ENCODE results near the gene PUSL1. TPM values are rescaled to one million over a fixed set of nuclear protein-coding genes. Genes with fewer than 3 reads are reported as not detected.
A peak's percentile ranks its signal among the peaks of the same experiment; 100 is the strongest.

Gene PUSL1
- total RNA-seq, 1 experiment from 2014 or later = 15.5 TPM

DNA sequence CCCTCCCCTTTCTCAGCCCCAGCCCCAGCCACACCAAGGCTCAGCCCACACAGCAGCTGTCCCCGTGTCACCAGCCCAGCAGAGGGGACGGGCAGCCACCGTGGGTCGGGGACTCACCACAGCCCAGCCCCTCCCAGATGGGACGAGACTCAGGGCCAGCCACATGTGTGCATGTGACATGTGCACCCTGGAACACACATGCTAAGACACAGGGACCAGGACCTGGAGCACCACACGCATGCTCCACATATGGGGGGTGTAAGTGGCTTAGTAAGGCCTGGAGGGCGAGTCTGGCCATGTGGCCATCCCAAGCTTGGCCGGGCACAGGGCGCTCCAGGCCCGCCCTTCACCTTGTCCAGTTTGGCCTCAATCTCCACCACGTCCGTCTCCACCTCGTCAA is 4.7 kb upstream of the PUSL1 start:
- DNase-seq (ENCODE audit: low read depth, low spot score) = no peak
- in situ Hi-C loops (cut with HindIII; ENCODE audit: low pct_unique_long_range_greater_than_20kb, low sequenced_read_pairs) = no loop called here

DNA sequence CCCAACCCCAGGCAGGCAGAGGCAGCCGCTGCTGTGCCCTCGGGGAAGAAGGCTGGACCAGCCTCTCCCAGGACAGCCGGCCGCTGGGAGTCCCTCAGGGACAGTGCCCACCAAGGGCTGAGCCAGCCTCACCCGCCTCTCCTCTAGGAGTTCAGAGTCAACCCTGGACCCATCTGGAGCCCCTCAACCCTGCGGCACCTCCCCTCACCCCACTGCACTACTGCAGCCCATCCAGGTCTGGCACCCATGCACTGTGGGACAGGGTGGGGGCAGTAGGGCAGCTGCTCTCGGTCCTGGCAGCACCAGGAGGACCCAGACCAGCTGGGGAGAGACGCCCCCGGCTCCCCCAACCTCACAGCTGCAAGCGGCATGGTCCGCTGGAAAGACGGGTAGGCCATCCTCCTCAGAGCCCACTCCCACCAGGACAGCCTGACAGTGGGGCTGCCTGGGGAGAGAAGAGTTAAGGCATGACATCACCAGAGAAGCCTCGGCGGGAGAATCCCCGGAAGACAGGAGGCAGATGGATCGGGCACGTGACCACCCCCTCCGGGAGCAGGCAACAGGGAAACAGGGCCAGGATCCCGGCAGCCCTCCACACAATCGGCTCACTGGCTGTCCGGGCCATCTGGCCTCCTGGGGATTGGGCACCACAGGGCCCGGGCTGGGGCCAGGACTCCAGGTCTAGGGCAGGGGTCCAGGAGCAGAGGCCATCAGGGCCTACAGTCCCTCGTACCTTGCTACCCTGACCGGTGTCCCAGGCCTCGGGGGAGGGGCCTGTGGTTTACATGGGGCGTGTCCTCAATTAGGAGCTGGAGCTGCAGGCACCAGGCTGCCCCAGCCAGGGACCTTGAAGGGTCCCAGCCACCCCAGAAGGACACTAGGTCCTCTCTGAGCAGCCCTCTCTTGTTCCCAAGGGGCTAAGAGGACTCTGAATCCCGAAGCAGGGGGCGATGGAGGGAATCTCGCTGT is 3.8 kb upstream of the PUSL1 start:
- peak; percentile 74 for DNase-seq (ENCODE audit: low read depth, low spot score)
- in situ Hi-C loops (cut with HindIII; ENCODE audit: low pct_unique_long_range_greater_than_20kb, low sequenced_read_pairs) = no loop called here

DNA sequence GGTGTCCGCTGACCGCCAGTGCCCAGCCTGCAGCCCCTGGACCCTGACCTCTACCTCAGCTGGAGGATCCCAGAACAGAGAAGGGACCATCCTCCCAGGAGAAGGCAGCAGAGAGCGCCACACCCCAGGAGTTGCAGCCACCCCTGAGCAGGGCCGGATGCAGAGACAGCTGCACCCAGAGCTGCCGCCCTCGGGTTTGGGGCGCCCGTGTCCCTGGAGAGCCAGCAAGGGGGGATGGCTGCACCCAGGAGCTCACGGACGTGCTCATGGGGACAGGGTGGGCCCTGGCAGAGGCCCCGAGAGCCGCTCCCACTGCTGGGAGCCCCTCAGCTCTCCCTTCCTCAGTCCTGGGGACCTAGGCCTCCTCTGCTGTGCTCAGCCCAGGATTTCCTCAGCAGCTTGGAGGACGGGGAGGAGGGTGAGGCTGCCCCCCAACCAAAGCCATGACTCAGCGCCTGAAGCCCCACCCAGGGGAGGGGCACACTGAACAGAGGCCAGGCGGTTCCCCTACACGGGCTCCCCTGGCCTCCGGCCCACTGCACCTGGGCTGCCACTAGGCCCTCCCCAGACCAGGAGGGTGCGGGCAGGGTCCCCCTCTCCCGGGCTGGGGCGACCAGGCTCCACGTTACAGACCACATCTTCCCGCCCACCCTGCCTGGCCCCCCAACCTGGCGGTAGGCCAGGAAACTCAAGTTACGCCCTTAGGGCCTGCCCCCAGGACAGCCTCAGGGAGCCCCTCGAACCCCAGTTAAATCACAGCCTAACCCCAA is 2.9 kb upstream of the PUSL1 start:
- in situ Hi-C loops (cut with HindIII; ENCODE audit: low pct_unique_long_range_greater_than_20kb, low sequenced_read_pairs) = no loop called here
- DNase-seq (ENCODE audit: low read depth, low spot score) = no peak

DNA sequence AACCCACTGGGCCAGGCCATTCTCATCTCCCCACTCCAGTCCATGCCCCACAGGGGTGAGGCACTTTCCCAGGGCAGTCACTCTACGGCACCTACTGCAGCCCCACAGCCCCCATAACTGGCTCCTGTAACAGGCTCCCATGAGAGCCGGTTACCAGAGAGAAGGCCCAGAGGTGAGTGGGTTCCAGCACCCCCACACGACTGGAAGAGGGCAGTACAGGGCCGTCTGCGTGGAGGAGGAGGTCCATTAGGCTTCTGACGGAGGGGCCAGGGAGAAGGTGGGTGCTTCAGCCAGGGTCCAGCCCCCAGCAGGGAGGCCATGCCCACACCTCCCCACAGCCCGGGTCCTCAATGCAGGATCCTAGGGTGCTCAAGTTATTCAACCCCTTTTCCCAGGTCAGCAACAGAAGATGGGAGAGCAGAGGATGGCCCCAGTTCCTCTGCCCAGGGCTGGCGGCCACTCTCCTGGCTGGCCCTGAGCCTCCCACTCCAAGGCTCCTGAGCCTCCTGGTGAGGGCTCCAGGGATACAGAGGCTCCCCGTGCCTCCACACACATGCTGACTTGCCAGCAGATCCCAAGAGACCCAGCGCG is 2.2 kb upstream of the PUSL1 start:
- in situ Hi-C loops (cut with HindIII; ENCODE audit: low pct_unique_long_range_greater_than_20kb, low sequenced_read_pairs) = no loop called here

DNA sequence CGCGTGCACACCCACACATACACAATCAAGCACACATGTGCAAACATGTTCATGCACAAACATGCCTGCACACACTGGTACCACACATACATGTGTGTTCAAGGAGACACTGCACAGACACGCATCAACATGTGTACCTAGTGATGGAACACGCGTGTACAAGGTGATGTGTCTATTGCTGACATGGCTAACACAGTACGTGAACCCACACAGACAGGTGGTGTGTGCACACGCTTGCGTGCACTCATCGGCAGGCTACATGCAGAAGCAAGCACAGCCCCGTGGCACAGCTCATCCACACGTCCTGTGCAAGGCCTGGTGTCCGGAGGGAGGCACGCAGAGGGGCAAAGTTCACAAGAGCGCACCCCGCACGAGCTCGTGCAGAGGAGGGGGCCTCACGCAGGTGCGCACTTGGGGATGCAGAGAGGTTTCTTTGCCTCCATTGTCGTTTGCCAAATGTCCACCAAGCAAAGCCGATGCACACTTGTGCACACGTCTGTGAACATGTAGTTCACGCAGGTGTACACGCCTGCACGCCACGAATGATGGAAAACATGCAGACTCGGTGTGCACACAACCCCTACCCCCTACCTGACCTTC is 1.6 kb upstream of the PUSL1 start:
- no peak for DNase-seq (ENCODE audit: low read depth, low spot score)
- in situ Hi-C loops (cut with HindIII; ENCODE audit: low pct_unique_long_range_greater_than_20kb, low sequenced_read_pairs) = no loop called here

More for the DNA sequence above, 2.2 kb upstream of the PUSL1 start:
- no peak for DNase-seq (ENCODE audit: low read depth, low spot score)

DNA sequence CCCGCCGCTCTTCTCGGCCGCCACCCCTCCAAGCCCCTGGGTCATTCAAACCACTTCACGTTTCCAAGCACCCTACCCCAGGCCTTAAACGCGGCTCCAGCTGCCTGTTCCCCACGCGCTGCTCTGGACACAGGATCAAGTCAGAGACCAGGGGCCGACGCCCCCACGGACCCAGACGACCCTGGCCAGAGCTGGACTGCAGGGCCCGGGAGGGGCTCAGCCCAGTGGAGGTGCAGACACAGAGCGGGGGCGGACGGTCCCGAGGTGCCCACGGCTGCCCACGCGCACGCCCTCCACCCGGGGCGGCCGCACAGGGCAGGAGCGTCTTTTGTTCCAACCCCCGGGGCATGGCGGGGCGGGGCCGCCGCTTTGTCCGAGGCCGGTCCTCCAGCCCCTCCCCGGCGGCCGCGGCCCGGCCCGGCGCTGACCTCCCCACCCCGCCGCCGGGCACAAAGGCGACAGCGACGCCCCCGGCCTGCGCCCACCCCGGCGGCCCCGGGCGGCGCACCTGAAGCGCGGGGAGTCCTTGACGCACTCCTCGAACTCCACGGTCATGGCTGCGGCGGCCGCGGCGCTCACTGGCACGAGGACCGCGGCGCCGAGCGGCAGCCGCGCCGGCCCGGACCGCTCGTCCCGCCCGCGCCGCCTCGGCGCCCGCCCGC is 1.0 kb upstream of the PUSL1 start:
- in situ Hi-C loops (cut with HindIII; ENCODE audit: low pct_unique_long_range_greater_than_20kb, low sequenced_read_pairs) = no loop called here

DNA sequence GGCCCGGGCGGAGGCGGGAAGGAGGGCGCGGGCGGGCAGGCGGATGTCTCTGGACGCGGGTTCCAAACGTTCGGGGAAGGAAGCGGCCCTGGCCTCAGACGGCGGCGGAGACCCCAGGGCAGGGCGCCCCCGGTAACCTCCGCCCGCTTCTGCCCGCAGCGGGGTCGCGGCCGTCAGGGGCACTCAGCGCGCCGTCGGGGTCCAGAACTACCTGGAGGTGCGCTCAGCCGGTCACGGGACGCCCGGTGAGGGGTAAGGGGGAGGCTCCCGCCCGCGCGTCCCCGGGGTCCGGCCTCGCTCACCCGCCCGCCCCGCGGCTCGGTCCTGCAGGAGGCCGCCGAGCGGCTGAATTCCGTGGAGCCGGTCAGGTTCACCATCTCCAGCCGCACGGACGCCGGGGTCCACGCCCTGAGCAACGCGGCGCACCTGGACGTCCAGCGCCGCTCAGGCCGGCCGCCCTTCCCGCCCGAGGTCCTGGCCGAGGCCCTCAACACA is 406 bp downstream of the PUSL1 start:
- in situ Hi-C loops (cut with HindIII; ENCODE audit: low pct_unique_long_range_greater_than_20kb, low sequenced_read_pairs) = no loop called here
- DNase-seq (ENCODE audit: low read depth, low spot score) = no peak

More for the DNA sequence above, 1.0 kb upstream of the PUSL1 start:
- DNase-seq (ENCODE audit: low read depth, low spot score) = no peak

- no peak for DNase-seq (ENCODE audit: low read depth, low spot score)
- in situ Hi-C loops (cut with HindIII; ENCODE audit: low pct_unique_long_range_greater_than_20kb, low sequenced_read_pairs) = no loop called here
Measured at GRCh38 chr1:1309251-1310108, 1.1 kb downstream of the PUSL1 start.

GRCh38 chr1:1310109-1310385 is 1.6 kb downstream of the PUSL1 start:
- no peak for DNase-seq (ENCODE audit: low read depth, low spot score)
- in situ Hi-C loops (cut with HindIII; ENCODE audit: low pct_unique_long_range_greater_than_20kb, low sequenced_read_pairs) = no loop called here

GRCh38 chr1:1310476-1311053 is 2.2 kb downstream of the PUSL1 start:
- in situ Hi-C loops (cut with HindIII; ENCODE audit: low pct_unique_long_range_greater_than_20kb, low sequenced_read_pairs) = no loop called here

GRCh38 chr1:1311107-1312104 is 3.0 kb downstream of the PUSL1 start:
- in situ Hi-C loops (cut with HindIII; ENCODE audit: low pct_unique_long_range_greater_than_20kb, low sequenced_read_pairs) = no loop called here
- no peak for DNase-seq (ENCODE audit: low read depth, low spot score)

More at GRCh38 chr1:1310476-1311053, 2.2 kb downstream of the PUSL1 start:
- no peak for DNase-seq (ENCODE audit: low read depth, low spot score)

DNA sequence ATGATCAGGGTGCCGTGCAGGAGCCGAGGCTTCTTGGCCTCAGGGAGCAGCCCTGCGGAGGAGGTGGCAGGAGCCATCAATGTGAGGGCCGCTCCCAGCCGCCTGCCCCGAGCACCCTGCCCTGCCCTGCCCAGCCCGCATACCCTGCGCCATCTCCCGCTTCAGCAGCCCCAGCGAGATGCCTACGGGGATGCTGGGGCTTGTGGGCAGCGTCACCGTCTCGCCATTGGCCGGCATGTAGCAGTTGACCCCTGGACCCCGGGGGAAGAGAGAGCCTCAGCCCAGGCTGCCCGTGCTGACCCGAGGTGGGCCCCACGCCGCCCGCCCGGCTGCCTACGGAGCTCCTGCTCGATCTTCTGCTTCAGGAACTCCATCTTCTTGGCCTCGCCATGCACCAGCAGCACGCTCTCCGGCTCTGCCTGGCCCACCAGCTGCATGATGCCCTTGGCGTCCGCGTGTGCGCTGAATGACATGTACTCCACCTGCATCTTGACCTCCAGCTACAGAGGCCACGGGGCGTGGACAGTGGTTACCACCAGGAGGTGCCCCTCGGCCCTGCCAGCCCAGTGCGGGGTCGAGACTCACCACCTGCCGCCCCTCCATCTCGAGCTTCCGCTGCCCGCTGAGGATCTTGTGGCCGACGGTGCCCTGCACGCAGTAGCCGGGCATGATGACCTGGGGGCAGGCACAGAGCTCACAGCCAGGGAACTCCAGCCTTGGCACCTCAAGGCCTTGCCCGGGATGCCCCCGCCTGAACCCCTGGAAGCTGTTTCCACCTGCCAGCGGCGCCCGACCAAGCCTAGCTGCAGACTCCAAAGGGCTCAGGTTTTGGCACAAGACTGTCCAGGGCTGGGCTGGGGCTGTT is 4.3 kb downstream of the PUSL1 start:
- DNase-seq (ENCODE audit: low read depth, low spot score) = no peak
- in situ Hi-C loops (cut with HindIII; ENCODE audit: low pct_unique_long_range_greater_than_20kb, low sequenced_read_pairs) = no loop called here

DNA sequence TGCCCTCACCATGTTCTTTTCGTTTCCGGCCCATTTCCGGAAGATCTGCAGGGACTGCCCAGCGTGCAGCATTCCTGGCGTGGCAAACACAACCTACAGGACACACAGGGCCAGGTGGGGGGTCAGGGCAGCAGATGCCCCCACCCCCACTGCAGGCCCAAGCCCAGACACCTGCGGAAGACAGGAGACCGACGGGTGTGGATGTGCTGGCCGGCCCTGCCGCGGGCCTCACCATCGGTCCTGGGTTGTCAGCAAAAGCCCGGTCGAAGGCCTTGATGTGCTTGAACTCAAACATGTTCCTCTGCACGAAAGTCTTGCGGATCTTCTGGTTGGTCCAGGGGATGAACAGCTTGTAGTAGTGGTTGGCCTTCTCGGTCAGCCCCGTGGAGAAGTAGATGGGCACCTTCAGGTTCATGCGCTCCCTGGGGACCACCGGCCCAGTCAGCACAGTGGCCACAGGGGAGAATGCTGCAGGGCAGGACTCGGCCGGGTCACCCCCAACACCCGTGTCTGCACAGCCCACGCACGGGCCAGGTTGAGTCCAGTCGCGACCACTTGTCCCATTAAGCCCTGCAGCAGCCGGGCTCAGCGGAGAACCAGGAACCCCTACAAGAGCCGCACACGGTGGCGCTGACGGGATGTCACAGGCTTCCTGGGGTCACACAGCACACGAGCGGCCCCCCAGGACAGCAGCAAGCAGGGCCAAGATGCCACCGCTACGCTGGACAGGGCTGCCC is 5.3 kb downstream of the PUSL1 start:
- DNase-seq (ENCODE audit: low read depth, low spot score) = no peak
- in situ Hi-C loops (cut with HindIII; ENCODE audit: low pct_unique_long_range_greater_than_20kb, low sequenced_read_pairs) = no loop called here

DNA sequence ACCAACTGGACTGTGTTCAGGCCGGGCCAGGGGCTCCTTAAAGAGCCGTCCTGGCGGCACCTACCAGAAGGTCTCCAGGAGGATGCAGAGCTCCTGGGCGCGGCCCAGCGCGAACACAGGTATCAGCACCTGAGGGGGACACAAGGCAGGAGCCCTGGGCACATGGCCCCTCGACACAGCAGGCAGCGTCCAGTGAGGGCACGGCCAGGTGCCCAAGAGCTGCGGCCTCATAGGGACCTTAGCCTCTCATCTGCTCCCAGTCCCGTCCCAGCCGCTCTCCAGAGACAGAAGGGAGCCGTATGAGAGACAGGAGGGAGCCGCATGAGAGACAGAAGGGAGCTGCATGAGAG is 5.8 kb downstream of the PUSL1 start:
- in situ Hi-C loops (cut with HindIII; ENCODE audit: low pct_unique_long_range_greater_than_20kb, low sequenced_read_pairs) = no loop called here
- DNase-seq (ENCODE audit: low read depth, low spot score) = no peak
